Lower leg skin (tissue), 3 donors: ENCODE results near the gene FMNL2.

Source experiments
- CTCF ChIP-seq, 3 donors: fragments of 450-650 bp; IDR thresholded peaks; one replicate each; pipeline ENCODE4 v1.5.1; 2016; ENCODE audit warnings: antibody characterized with exemption in 3 of 3, mild to moderate bottlenecking in 3 of 3, moderate library complexity in 2 of 3
- POLR2A ChIP-seq, 2 donors: fragments of 450-650 bp; IDR thresholded peaks; one replicate each; pipeline ENCODE4 v1.6.1; 2016 to 2017; ENCODE audit warnings: antibody characterized with exemption in 2 of 2, mild to moderate bottlenecking in 1 of 2, moderate library complexity in 1 of 2

- TF ChIP-seq CTCF (IDR thresholded peaks at IDR 0.05) (no peak), POLR2A (IDR thresholded peaks at IDR 0.05) (no peak)
These were observed 115.2 kb downstream of the FMNL2 start for GRCh38 chr2:152450176-152450575.
